GM21825 (cell line): ENCODE results near the gene CFAP99.
"Not testable (repeated sequence)": the region's sequence is repeated elsewhere in the genome, so short reads cannot be mapped to it uniquely, and the experiment has no call there.

Experiments used
- ATAC-seq: cut with Tn5 transposase; IDR thresholded peaks from one replicate; pipeline ENCODE4 v1.9.1; 2021; ENCODE audit warnings: mild to moderate bottlenecking, moderate library complexity; ENCODE audit not compliant: unreplicated experiment

CFAP99 gene

GRCh38 chr4:2427383-2428334 is 8.9 kb downstream of the CFAP99 start:
- no peak for ATAC-seq

- ATAC-seq: no peak
Measured at GRCh38 chr4:2428496-2429213, 9.9 kb downstream of the CFAP99 start.

- not testable (repeated sequence) for ATAC-seq
Measured at GRCh38 chr4:2429945-2430757, 11.4 kb downstream of the CFAP99 start.

DNA sequence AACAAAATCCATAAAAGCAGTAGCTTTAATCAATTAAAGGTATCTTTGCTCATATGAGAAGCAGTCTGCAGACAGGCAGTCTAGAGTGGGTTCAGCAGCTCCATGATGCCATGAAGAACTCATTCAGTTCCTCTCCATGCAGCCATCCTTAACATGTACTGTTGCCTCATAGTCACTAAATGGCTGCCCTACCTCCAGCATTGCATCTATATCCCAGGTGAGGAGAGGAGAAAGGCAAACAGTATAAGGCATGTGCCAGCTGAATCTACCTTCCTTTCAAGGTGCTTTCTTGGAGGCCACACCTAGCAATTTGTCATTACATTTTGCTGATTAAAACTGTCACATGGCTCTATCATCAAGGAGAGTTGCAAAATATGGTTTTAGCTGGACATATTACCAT is 13.2 kb downstream of the CFAP99 start:
- no peak for ATAC-seq

GRCh38 chr4:2432991-2433530 is 14.3 kb downstream of the CFAP99 start:
- no peak for ATAC-seq

- no peak for ATAC-seq
Measured at GRCh38 chr4:2433609-2434350, 15.0 kb downstream of the CFAP99 start.

GRCh38 chr4:2434420-2434819 is 15.7 kb downstream of the CFAP99 start:
- ATAC-seq: no peak

DNA sequence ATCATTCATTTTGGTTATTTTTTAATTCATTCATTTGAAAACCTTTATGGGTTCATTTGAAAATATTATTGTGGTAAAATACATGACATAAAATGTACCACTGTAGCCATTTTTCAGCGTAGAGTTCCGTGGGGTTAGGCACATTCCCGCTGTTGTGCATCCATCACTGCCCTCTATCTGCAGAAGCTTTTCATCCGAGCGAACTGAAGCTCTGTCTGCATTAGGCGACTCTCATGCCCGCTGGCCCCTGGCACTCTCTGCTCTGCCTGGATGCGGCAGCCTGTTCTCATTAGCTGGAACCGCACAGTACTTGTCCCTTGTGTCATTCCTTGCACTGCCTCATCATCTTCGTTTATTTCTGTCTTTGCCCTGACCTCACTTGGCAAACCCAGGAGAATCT is 17.5 kb downstream of the CFAP99 start:
- no peak for ATAC-seq

DNA sequence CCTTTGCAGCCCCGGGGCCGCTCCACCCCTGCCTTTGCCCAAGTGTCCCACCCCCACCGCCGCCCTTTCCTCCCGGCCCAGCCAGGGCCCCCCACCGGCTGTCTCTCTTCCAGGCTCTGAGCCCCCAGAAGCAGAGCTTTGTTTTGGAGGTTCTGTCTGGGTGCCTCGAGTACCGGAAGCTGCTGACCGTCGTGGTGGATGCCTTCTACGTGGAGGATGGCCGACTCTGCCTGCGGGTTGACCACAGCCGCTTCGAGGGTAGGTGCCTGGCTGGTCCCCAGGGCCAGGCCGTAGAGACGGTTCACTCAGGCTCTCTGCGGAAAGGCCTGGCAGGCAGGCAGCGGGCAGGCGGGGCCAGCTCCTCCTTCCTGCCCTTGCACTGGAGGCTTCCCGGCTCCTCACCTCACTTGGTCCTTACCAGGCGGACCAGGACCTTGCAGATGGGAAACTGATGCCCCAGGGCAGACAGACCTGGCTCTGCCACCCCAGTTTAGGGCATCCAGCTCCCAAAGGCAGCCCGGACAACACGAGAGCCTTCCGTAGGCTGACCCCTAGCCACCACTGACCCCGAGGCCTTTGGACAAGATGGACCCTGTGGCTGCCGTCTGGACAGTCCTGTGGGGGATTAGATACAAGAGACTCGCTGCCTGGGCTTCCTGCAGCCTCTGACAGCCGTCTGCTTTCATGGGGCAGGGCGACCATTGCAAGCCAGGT is 18.2 kb downstream of the CFAP99 start:
- no peak for ATAC-seq

- no peak for ATAC-seq
Measured at GRCh38 chr4:2437475-2438215, 18.9 kb downstream of the CFAP99 start.

DNA sequence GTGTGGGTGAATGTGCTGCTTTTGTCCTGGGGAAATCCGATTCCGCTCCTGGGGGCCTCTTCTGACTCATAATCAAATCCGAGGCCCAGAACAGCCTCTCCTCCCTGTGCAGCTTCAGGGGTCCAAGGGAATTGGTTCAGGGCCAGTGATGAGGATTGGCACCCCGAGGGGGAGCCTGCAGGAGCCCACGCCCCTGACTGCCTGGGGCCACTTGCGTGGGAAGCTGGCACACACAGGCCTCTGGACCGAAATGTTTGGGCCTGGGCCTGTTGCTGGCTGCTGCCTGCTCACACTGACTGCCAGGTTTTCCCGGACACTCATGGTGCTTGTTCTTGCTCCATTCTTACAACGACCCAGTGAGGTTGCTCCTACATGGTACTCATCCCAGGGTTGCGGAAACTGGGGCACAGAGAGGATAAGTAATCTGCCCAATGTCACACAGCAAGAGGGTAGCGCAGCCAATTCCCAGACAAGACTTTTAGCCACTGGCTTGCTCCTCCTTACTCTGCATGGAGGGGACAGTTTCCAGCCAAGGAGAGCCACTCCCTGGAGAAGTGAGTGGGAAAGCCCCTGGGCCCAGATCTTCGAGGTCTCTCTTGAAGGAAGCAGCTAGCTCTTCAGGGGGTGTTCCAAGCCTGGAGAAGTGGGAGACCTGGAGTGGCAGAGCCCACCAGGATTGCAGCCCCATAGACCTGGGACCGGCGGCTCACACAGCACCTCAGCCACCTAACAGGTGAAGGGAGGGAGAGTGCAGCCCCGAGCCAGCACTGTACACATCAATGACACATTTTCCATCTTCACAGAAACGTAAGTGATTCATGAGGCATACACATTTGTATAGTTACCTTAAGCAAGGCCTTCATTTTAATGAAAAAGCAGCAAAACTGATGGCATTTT is 20.3 kb downstream of the CFAP99 start:
- no peak for ATAC-seq

GRCh38 chr4:2441393-2442174 is 22.8 kb downstream of the CFAP99 start:
- peak; percentile 75 for ATAC-seq

DNA sequence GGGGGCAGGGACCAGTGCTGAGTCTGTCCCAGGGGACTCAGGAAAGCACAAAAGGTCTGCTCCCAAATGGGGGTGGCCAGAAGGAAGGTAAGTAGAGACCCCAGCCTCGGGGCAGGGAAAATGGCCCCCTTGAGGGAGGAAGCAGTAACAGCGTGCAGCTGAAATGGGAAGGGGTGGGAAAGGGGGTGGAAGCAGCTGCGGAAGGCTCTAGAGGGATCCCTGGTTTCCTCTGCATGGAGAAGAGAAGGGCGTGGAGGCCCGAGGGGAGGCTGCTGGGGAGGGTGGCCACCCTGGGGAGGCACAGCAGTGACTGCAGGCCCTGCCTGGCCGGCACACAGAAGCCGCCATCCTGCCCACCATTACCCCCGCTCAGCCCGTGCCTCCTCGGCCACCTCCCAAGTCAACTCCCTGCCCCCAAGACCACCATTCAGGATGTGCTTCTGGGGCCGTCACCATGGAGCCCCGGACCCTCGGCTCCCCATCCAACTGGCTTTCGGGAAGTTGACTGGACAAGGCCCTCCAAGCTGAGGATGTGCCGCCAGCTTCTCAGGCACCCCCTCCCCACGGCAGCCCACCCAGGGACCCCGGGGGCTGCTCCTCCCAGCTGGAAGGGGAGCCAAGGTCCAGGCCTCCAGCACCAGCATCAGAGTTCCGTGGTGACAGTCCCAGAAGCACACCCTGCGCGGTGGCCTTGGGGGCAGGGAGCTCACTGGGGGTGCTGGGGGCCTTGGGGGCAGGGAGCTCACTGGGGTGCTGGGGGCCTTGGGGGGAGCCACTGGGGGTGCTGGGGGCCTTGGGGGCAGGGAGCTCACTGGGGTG is 23.6 kb downstream of the CFAP99 start:
- ATAC-seq: no peak

DNA sequence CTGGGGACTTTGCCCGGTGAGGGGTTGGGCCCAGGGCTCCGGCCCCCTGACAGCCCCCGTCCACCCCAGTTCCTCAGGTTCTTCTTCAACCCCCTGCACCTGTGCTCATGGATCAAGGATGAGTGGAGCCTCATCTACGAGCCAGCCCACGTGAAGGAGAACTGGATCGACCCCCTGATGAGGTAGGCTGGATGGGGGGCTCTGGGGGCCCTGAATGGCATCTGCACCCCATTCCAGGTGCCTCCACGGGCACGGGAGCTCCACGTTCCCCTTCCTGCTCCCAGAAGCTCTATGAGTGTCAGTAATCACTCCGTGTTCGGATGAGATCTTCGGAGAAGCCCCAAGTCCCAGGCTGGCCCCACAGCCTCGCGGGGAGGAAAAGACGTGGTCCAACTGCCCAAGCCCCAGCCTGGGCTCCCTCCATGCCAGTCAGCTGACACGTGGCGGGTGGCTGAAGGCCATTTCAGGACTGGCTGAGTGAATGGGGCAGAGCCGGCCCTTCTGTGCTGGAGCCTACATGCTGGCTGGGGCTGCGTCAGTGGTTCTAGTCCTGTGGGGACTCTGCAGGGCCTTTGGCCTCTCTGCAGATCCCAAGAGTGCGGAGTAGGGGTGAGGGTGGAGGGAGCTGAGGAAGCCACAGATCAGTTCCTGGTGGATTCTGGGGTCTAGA is 24.4 kb downstream of the CFAP99 start:
- no peak for ATAC-seq

- no peak for ATAC-seq
Measured at GRCh38 chr4:2443956-2444740, 25.4 kb downstream of the CFAP99 start.
